Neutrophil (primary cell): ENCODE measurements around the gene GTPBP1.
A peak's percentile ranks its signal among the peaks of the same experiment; 100 is the strongest.

ENCODE experiments used
- H3K27ac ChIP-seq: fragments of 200-600 bp; sonication (generic); 2 replicates; pipeline ENCODE4 v1.5.1; 2016; ENCODE audit warnings: mild to moderate bottlenecking, moderate library complexity
- H3K27me3 ChIP-seq: fragments of 200-600 bp; sonication (generic); 2 replicates; pipeline ENCODE4 v1.6.0; 2016; ENCODE audit warnings: mild to moderate bottlenecking
- H3K36me3 ChIP-seq: fragments of 200-600 bp; sonication (generic); 2 replicates; pipeline ENCODE4 v1.5.1; 2017
- H3K4me1 ChIP-seq, 2 experiments: fragments of 200-600 bp in 1 of 2; sonication (generic) in 1 of 2; 1 replicate in 1 of 2; 2 replicates in 1 of 2; pipeline versions ENCODE4 v1.5.1 to v1.6.1; 2013 to 2016; ENCODE audit warnings: low read depth in 1 of 2, low read length in 1 of 2, mild to moderate bottlenecking in 1 of 2, moderate library complexity in 1 of 2; ENCODE audit not compliant: control insufficient read depth in 1 of 2, insufficient read depth in 1 of 2
- H3K4me3 ChIP-seq, 2 experiments: fragments of 200-600 bp in 1 of 2; sonication (generic) in 1 of 2; 1 replicate in 1 of 2; 2 replicates in 1 of 2; pipeline ENCODE4 v1.5.1; 2013 to 2016; ENCODE audit warnings: low read depth in 1 of 2, low read length in 1 of 2, mild to moderate bottlenecking in 1 of 2, moderate library complexity in 1 of 2
- H3K9me3 ChIP-seq: fragments of 200-600 bp; sonication (generic); 2 replicates; pipeline ENCODE4 v1.5.1; 2016
- CTCF ChIP-seq: fragments of 200-600 bp; sonication (generic); IDR thresholded peaks from 2 replicates; pipeline ENCODE4 v1.5.1; 2016; ENCODE audit warnings: antibody characterized with exemption

The GTPBP1 gene

GRCh38 chr22:38755155-38755910 is 49.6 kb downstream of the GTPBP1 start:
- H3K9me3 ChIP-seq: no peaks in the 10 kb centered on the region
- TF ChIP-seq CTCF: peak; percentile 33
- H3K4me1 ChIP-seq: peaks cover 66 to 67% of the 10 kb centered on the region in 2 experiments
- peak overlapping the region; percentile 84 to 89 for H3K4me3 ChIP-seq
- H3K27ac ChIP-seq: peak overlapping the region; percentile 99
- H3K36me3 ChIP-seq: peaks cover 21% of the 10 kb centered on the region
- no peaks in the 10 kb centered on the region for H3K27me3 ChIP-seq

- H3K4me3 ChIP-seq: peak within 1 kb of the TSS; percentile 84 to 89
These were observed 50.3 kb downstream of the GTPBP1 start, which contains the start of gene SUN2 for GRCh38 chr22:38755911-38756532. Gene SUN2 (minus strand): TSS chr22:38755998. CDS start chr22:38752628, 3,370 bp downstream.

GRCh38 chr22:38756711-38757463 is 51.1 kb downstream of the GTPBP1 start:
- Histone ChIP-seq H3K4me1 (peaks cover 51% of the 10 kb centered on the region in 2 experiments), H3K36me3 (peaks cover 7% of the 10 kb centered on the region), H3K4me3 (peak overlapping the region; percentile 84 to 89), H3K27me3 (no peaks in the 10 kb centered on the region), H3K27ac (peak overlapping the region; percentile 99), H3K9me3 (no peaks in the 10 kb centered on the region)
- no peak for TF ChIP-seq CTCF

More at GRCh38 chr22:38755911-38756532, 50.3 kb downstream of the GTPBP1 start, which contains the start of gene SUN2:
- TF ChIP-seq CTCF: no peak
- H3K4me1 ChIP-seq: peaks cover 59 to 60% of the 10 kb centered on the region in 2 experiments
- no peaks in the 10 kb centered on the region for H3K9me3 ChIP-seq
- peaks cover 14% of the 10 kb centered on the region for H3K36me3 ChIP-seq
- H3K27me3 ChIP-seq: no peaks in the 10 kb centered on the region
- peak within 1 kb of the TSS; percentile 99 for H3K27ac ChIP-seq

GRCh38 chr22:38757464-38757757 is 51.7 kb downstream of the GTPBP1 start:
- H3K9me3 ChIP-seq: no peaks in the 10 kb centered on the region
- H3K27ac ChIP-seq: peak overlapping the region; percentile 99
- H3K4me3 ChIP-seq: peak overlapping the region in 1 of 2 experiments; percentile 84
- peaks cover 45 to 46% of the 10 kb centered on the region in 2 experiments for H3K4me1 ChIP-seq
- no peaks in the 10 kb centered on the region for H3K27me3 ChIP-seq
- TF ChIP-seq CTCF: no peak
- H3K36me3 ChIP-seq: peaks cover 3% of the 10 kb centered on the region

GRCh38 chr22:38758276-38758945 is 52.7 kb downstream of the GTPBP1 start:
- H3K9me3 ChIP-seq: no peaks in the 10 kb centered on the region
- no peaks in the 10 kb centered on the region for H3K27me3 ChIP-seq
- H3K4me3 ChIP-seq: no peak overlapping the region
- TF ChIP-seq CTCF: no peak
- peaks cover 35 to 36% of the 10 kb centered on the region in 2 experiments for H3K4me1 ChIP-seq
- H3K36me3 ChIP-seq: no peaks in the 10 kb centered on the region
- H3K27ac ChIP-seq: peak overlapping the region; percentile 99
